Activated CD4-positive, alpha-beta T cell treated with anti-CD3 and anti-CD28 coated beads, Interleukin-2, amount 10 ng/mL, durations not matched to agents 7 days and 5 days (primary cell): ENCODE results near the gene CRB2. TPM values are rescaled to one million over a fixed set of nuclear protein-coding genes. Genes with fewer than 3 reads are reported as not detected.
A peak's percentile ranks its signal among the peaks of the same experiment; 100 is the strongest.
"Not testable (repeated sequence)": the region's sequence is repeated elsewhere in the genome, so short reads cannot be mapped to it uniquely, and the experiment has no call there.

Experiments used
- CTCF ChIA-PET: fragments of 350-600 bp; sonication (Branson Sonifier 250); formaldehyde crosslinking; loops from one replicate; lab custom pipeline; 2021; ENCODE audit warnings: antibody characterized with exemption; lab: Charles Lee
- POLR2A ChIA-PET: fragments of 350-600 bp; sonication (Branson Sonifier 250); formaldehyde crosslinking; loops from one replicate; lab custom pipeline; 2021; ENCODE audit warnings: antibody characterized with exemption; lab: Charles Lee
- DNase-seq: peaks from one replicate; pipeline ENCODE4 v3.0.0-alpha.2; 2020
- H3K27ac Mint-ChIP-seq: one replicate; pipeline ENCODE4 v1.8.0; 2021; ENCODE audit warnings: mild to moderate bottlenecking, moderate library complexity, mixed read lengths
- H3K27me3 Mint-ChIP-seq: one replicate; pipeline ENCODE4 v1.8.0; 2021; ENCODE audit warnings: mixed read lengths
- H3K36me3 Mint-ChIP-seq: one replicate; pipeline ENCODE4 v1.8.0; 2021; ENCODE audit warnings: low read depth, mixed read lengths
- H3K4me1 Mint-ChIP-seq: one replicate; pipeline ENCODE4 v1.8.0; 2021; ENCODE audit warnings: mixed read lengths
- H3K4me3 Mint-ChIP-seq: one replicate; pipeline ENCODE4 v1.8.0; 2021; ENCODE audit warnings: mild to moderate bottlenecking, moderate library complexity, mixed read lengths
- H3K9me3 Mint-ChIP-seq: one replicate; pipeline ENCODE4 v1.8.0; 2021; ENCODE audit warnings: mixed read lengths
- total RNA-seq, 2 experiments: library from RNA; stranded (reverse); gene quantifications; one replicate each; pipeline ENCODE4 v1.2.3, GENCODE V29; 2021

CRB2 gene
- total RNA-seq, 2 experiments from 2014 or later: not detected

- POLR2A ChIA-PET: no interaction called here
- Mint-ChIP-seq H3K4me3 (no peak overlapping the region), H3K4me1 (peaks cover 50% of the 10 kb centered on the region), H3K36me3 (no peaks in the 10 kb centered on the region), H3K27me3 (no peaks in the 10 kb centered on the region), H3K9me3 (no peaks in the 10 kb centered on the region), H3K27ac (peak overlapping the region; percentile 92)
- no peak for DNase-seq
- CTCF ChIA-PET: interaction anchor here (1.0 to 2.1 kb wide), 3 partner anchors 19 to 52 kb away, joined by 3 to 8 read pairs (median 5); no protein-coding TSS in a partner anchor
Observed at GRCh38 chr9:123320814-123321213, 35.2 kb upstream of the CRB2 start.

GRCh38 chr9:123321616-123322272 lies 34.3 kb upstream of the CRB2 start:
- H3K36me3 Mint-ChIP-seq: no peaks in the 10 kb centered on the region
- peak overlapping the region; percentile 51 for H3K4me3 Mint-ChIP-seq
- no peak for DNase-seq
- ChIA-PET CTCF (interaction anchor here (0.8 to 1.1 kb wide), 2 partner anchors 40 to 143 kb away, joined by 3 read pairs; no protein-coding TSS in a partner anchor), POLR2A (no interaction called here)
- no peaks in the 10 kb centered on the region for H3K27me3 Mint-ChIP-seq
- peaks cover 53% of the 10 kb centered on the region for H3K4me1 Mint-ChIP-seq
- peak overlapping the region; percentile 92 for H3K27ac Mint-ChIP-seq
- no peaks in the 10 kb centered on the region for H3K9me3 Mint-ChIP-seq

GRCh38 chr9:123322273-123323195 lies 33.5 kb upstream of the CRB2 start:
- H3K36me3 Mint-ChIP-seq: no peaks in the 10 kb centered on the region
- H3K4me1 Mint-ChIP-seq: peaks cover 50% of the 10 kb centered on the region
- H3K27me3 Mint-ChIP-seq: no peaks in the 10 kb centered on the region
- H3K4me3 Mint-ChIP-seq: peak overlapping the region; percentile 51
- POLR2A ChIA-PET: no interaction called here
- no peaks in the 10 kb centered on the region for H3K9me3 Mint-ChIP-seq
- CTCF ChIA-PET: interaction anchor here (0.8 to 1.8 kb wide), 3 partner anchors 16 to 144 kb away, joined by 3 to 14 read pairs (median 3); no protein-coding TSS in a partner anchor
- DNase-seq: peak; percentile 76
- peak overlapping the region; percentile 92 for H3K27ac Mint-ChIP-seq

- no peaks in the 10 kb centered on the region for H3K9me3 Mint-ChIP-seq
- peak overlapping the region; percentile 92 for H3K27ac Mint-ChIP-seq
- peak overlapping the region; percentile 51 for H3K4me3 Mint-ChIP-seq
- no peaks in the 10 kb centered on the region for H3K36me3 Mint-ChIP-seq
- ChIA-PET POLR2A (no interaction called here), CTCF (interaction anchor here (0.6 to 1.8 kb wide), 4 partner anchors 10 to 1038 kb away, joined by 3 to 14 read pairs (median 4); no protein-coding TSS in a partner anchor)
- H3K27me3 Mint-ChIP-seq: no peaks in the 10 kb centered on the region
- H3K4me1 Mint-ChIP-seq: peaks cover 45% of the 10 kb centered on the region
- DNase-seq: no peak
Observed at GRCh38 chr9:123323196-123324013, 32.6 kb upstream of the CRB2 start.

GRCh38 chr9:123324767-123325183 lies 31.2 kb upstream of the CRB2 start:
- Mint-ChIP-seq H3K4me1 (peaks cover 48% of the 10 kb centered on the region), H3K9me3 (no peaks in the 10 kb centered on the region), H3K27ac (peak overlapping the region; percentile 15), H3K36me3 (no peaks in the 10 kb centered on the region), H3K4me3 (no peak overlapping the region), H3K27me3 (no peaks in the 10 kb centered on the region)
- no peak for DNase-seq
- ChIA-PET POLR2A (no interaction called here), CTCF (interaction anchor here (1.3 to 5.1 kb wide), 2 partner anchors 13 to 55 kb away, joined by 3 to 38 read pairs; no protein-coding TSS in a partner anchor)

GRCh38 chr9:123326187-123326586 lies 29.8 kb upstream of the CRB2 start:
- DNase-seq: no peak
- CTCF ChIA-PET: interaction anchor here (0.6 to 5.1 kb wide), 4 partner anchors 12 to 305 kb away, joined by 3 to 38 read pairs (median 6); no protein-coding TSS in a partner anchor
- no peaks in the 10 kb centered on the region for H3K27me3 Mint-ChIP-seq
- H3K4me3 Mint-ChIP-seq: no peak overlapping the region
- POLR2A ChIA-PET: no interaction called here
- H3K36me3 Mint-ChIP-seq: no peaks in the 10 kb centered on the region
- no peaks in the 10 kb centered on the region for H3K9me3 Mint-ChIP-seq
- peaks cover 42% of the 10 kb centered on the region for H3K4me1 Mint-ChIP-seq
- H3K27ac Mint-ChIP-seq: no peak overlapping the region

GRCh38 chr9:123326662-123327093 lies 29.3 kb upstream of the CRB2 start:
- Mint-ChIP-seq H3K36me3 (no peaks in the 10 kb centered on the region), H3K27me3 (no peaks in the 10 kb centered on the region), H3K4me3 (no peak overlapping the region), H3K4me1 (peaks cover 37% of the 10 kb centered on the region), H3K27ac (no peak overlapping the region), H3K9me3 (no peaks in the 10 kb centered on the region)
- POLR2A ChIA-PET: no interaction called here
- CTCF ChIA-PET: interaction anchor here (0.6 to 5.1 kb wide), 5 partner anchors 9 to 306 kb away, joined by 3 to 38 read pairs (median 5); no protein-coding TSS in a partner anchor
- DNase-seq: no peak

GRCh38 chr9:123327697-123328100 lies 28.3 kb upstream of the CRB2 start:
- no peaks in the 10 kb centered on the region for H3K9me3 Mint-ChIP-seq
- no peaks in the 10 kb centered on the region for H3K27me3 Mint-ChIP-seq
- no peak overlapping the region for H3K27ac Mint-ChIP-seq
- no peaks in the 10 kb centered on the region for H3K36me3 Mint-ChIP-seq
- peaks cover 26% of the 10 kb centered on the region for H3K4me1 Mint-ChIP-seq
- DNase-seq: no peak
- no peak overlapping the region for H3K4me3 Mint-ChIP-seq
- POLR2A ChIA-PET: interaction anchor here (0.6 kb wide), 1 partner anchor 21 kb away, joined by 4 read pairs; no protein-coding TSS in a partner anchor
- CTCF ChIA-PET: interaction anchor here (0.9 to 5.1 kb wide), 3 partner anchors 10 to 18 kb away, joined by 3 to 38 read pairs (median 4); no protein-coding TSS in a partner anchor

- CTCF ChIA-PET: interaction anchor here (1.4 to 5.1 kb wide), 3 partner anchors 9 to 20 kb away, joined by 4 to 38 read pairs (median 6); no protein-coding TSS in a partner anchor
- Mint-ChIP-seq H3K27ac (no peak overlapping the region), H3K4me1 (peaks cover 16% of the 10 kb centered on the region), H3K4me3 (no peak overlapping the region), H3K27me3 (no peaks in the 10 kb centered on the region), H3K36me3 (no peaks in the 10 kb centered on the region), H3K9me3 (no peaks in the 10 kb centered on the region)
- POLR2A ChIA-PET: no interaction called here
- DNase-seq: no peak
Observed at GRCh38 chr9:123329329-123329955, 26.6 kb upstream of the CRB2 start.

- ChIA-PET CTCF (interaction anchor here (0.6 to 1.1 kb wide), 3 partner anchors 8 to 513 kb away, joined by 3 to 4 read pairs (median 3); no protein-coding TSS in a partner anchor), POLR2A (no interaction called here)
- DNase-seq: no peak
- H3K27ac Mint-ChIP-seq: no peak overlapping the region
- no peak overlapping the region for H3K4me3 Mint-ChIP-seq
- H3K27me3 Mint-ChIP-seq: no peaks in the 10 kb centered on the region
- peaks cover 8% of the 10 kb centered on the region for H3K4me1 Mint-ChIP-seq
- no peaks in the 10 kb centered on the region for H3K36me3 Mint-ChIP-seq
- no peaks in the 10 kb centered on the region for H3K9me3 Mint-ChIP-seq
Observed at GRCh38 chr9:123331346-123332060, 24.5 kb upstream of the CRB2 start.

GRCh38 chr9:123333058-123333669 lies 22.8 kb upstream of the CRB2 start:
- H3K4me3 Mint-ChIP-seq, DNase-seq, H3K27me3 Mint-ChIP-seq, POLR2A ChIA-PET, H3K36me3 Mint-ChIP-seq, CTCF ChIA-PET, H3K27ac Mint-ChIP-seq, H3K9me3 Mint-ChIP-seq: not testable (repeated sequence)
- H3K4me1 Mint-ChIP-seq: peaks cover 10% of the 10 kb centered on the region
